ENCODE measurements around the gene CDH4.

CDH4 gene

DNA sequence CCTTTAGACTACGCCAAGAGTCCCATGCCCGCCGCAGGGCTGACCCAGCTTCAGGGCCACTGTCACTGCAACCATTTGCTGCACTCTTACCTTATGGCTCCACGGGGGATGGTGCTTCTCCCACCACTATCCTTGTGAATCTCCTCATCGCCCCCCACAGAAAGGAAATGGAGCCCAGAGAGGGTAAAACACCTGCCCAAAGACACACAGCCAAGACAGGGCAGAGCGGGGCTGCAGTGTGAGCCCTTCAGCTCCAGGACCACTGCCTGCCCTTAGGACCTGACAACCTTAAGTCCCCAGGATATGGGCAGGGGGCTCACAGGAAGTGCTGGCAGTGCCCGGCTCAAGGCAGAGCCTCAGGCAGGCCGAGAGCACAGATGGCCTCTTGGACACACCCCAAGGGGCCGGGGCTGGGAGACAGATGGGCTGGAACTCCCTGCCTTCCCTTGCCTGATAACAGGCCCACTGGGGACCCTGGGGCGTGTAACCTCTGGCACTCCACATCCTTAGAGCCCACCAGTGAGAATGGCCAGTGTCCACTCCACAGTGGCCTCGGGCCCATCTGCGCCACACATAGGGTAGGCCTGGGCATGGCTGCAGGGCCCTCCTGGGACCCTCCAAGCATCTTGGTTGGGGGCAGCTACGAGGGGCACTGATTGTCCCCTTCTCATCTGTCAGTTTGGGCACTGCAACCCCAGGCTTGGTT is 548.5 kb downstream of the CDH4 start:
- POLR2A ChIA-PET: no interaction called here
- Histone ChIP-seq H3K27ac (ENCODE audit: extremely low read depth, low read depth, low read length) (no peak overlapping the region), H3K4me1 (ENCODE audit: control insufficient read depth, insufficient read depth, low read length) (no peaks in the 10 kb centered on the region), H3K36me3 (ENCODE audit: control insufficient read depth in 2 of 2, insufficient read depth in 1 of 2, low read length in 2 of 2) (no peaks in the 10 kb centered on the region), H3K9me3 (ENCODE audit: control insufficient read depth, insufficient read depth, low read depth, low read length) (no peaks in the 10 kb centered on the region), H3K4me3 (ENCODE audit: low read depth, low read length) (no peak overlapping the region)
- no peak for TF ChIP-seq EGR2 (tag by site-specific recombination; IDR thresholded peaks at IDR 0.05; ENCODE audit: low read depth)
- TF ChIP-seq, protein P1, sequence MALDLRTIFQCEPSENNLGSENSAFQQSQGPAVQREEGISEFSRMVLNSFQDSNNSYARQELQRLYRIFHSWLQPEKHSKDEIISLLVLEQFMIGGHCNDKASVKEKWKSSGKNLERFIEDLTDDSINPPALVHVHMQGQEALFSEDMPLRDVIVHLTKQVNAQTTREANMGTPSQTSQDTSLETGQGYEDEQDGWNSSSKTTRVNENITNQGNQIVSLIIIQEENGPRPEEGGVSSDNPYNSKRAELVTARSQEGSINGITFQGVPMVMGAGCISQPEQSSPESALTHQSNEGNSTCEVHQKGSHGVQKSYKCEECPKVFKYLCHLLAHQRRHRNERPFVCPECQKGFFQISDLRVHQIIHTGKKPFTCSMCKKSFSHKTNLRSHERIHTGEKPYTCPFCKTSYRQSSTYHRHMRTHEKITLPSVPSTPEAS (tag by site-specific recombination; IDR thresholded peaks at IDR 0.05): no peak
- no peak for TF ChIP-seq GLI2 (tag by site-specific recombination; IDR thresholded peaks at IDR 0.05; ENCODE audit: borderline replicate concordance, low read depth)
- TF ChIP-seq, protein P2, sequence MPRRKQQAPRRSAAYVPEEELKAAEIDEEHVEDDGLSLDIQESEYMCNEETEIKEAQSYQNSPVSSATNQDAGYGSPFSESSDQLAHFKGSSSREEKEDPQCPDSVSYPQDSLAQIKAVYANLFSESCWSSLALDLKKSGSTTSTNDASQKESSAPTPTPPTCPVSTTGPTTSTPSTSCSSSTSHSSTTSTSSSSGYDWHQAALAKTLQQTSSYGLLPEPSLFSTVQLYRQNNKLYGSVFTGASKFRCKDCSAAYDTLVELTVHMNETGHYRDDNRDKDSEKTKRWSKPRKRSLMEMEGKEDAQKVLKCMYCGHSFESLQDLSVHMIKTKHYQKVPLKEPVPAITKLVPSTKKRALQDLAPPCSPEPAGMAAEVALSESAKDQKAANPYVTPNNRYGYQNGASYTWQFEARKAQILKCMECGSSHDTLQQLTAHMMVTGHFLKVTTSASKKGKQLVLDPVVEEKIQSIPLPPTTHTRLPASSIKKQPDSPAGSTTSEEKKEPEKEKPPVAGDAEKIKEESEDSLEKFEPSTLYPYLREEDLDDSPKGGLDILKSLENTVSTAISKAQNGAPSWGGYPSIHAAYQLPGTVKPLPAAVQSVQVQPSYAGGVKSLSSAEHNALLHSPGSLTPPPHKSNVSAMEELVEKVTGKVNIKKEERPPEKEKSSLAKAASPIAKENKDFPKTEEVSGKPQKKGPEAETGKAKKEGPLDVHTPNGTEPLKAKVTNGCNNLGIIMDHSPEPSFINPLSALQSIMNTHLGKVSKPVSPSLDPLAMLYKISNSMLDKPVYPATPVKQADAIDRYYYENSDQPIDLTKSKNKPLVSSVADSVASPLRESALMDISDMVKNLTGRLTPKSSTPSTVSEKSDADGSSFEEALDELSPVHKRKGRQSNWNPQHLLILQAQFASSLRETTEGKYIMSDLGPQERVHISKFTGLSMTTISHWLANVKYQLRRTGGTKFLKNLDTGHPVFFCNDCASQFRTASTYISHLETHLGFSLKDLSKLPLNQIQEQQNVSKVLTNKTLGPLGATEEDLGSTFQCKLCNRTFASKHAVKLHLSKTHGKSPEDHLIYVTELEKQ (tag by site-specific recombination; IDR thresholded peaks at IDR 0.05; ENCODE audit: borderline replicate concordance): no peak
- TF ChIP-seq, protein P3, sequence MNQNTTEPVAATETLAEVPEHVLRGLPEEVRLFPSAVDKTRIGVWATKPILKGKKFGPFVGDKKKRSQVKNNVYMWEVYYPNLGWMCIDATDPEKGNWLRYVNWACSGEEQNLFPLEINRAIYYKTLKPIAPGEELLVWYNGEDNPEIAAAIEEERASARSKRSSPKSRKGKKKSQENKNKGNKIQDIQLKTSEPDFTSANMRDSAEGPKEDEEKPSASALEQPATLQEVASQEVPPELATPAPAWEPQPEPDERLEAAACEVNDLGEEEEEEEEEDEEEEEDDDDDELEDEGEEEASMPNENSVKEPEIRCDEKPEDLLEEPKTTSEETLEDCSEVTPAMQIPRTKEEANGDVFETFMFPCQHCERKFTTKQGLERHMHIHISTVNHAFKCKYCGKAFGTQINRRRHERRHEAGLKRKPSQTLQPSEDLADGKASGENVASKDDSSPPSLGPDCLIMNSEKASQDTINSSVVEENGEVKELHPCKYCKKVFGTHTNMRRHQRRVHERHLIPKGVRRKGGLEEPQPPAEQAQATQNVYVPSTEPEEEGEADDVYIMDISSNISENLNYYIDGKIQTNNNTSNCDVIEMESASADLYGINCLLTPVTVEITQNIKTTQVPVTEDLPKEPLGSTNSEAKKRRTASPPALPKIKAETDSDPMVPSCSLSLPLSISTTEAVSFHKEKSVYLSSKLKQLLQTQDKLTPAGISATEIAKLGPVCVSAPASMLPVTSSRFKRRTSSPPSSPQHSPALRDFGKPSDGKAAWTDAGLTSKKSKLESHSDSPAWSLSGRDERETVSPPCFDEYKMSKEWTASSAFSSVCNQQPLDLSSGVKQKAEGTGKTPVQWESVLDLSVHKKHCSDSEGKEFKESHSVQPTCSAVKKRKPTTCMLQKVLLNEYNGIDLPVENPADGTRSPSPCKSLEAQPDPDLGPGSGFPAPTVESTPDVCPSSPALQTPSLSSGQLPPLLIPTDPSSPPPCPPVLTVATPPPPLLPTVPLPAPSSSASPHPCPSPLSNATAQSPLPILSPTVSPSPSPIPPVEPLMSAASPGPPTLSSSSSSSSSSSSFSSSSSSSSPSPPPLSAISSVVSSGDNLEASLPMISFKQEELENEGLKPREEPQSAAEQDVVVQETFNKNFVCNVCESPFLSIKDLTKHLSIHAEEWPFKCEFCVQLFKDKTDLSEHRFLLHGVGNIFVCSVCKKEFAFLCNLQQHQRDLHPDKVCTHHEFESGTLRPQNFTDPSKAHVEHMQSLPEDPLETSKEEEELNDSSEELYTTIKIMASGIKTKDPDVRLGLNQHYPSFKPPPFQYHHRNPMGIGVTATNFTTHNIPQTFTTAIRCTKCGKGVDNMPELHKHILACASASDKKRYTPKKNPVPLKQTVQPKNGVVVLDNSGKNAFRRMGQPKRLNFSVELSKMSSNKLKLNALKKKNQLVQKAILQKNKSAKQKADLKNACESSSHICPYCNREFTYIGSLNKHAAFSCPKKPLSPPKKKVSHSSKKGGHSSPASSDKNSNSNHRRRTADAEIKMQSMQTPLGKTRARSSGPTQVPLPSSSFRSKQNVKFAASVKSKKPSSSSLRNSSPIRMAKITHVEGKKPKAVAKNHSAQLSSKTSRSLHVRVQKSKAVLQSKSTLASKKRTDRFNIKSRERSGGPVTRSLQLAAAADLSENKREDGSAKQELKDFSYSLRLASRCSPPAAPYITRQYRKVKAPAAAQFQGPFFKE (tag by site-specific recombination; IDR thresholded peaks at IDR 0.05; ENCODE audit: borderline replicate concordance): no peak
- CTCF ChIA-PET: no interaction called here

DNA sequence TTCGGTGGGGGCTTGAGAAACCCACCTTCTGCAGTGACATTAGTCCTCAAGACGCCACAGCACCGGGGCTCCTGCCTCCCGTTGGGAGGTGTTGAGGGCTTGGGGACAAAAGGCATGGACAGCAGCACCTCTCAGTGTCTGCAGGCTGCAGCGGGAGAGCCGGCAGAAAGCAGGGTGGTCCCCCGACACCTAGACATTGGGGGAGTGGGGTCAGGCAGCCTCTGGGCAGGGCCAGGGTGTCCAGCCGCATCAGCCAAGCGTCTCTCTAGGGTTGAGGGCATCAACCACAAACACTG is 549.0 kb downstream of the CDH4 start:
- CTCF ChIA-PET: no interaction called here
- TF ChIP-seq, protein P4, sequence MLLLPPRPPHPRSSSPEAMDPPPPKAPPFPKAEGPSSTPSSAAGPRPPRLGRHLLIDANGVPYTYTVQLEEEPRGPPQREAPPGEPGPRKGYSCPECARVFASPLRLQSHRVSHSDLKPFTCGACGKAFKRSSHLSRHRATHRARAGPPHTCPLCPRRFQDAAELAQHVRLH (tag by site-specific recombination; IDR thresholded peaks at IDR 0.05): no peak
- TF ChIP-seq, protein P2 (tag by site-specific recombination; IDR thresholded peaks at IDR 0.05; ENCODE audit: borderline replicate concordance): no peak
- TF ChIP-seq ZFP3 (tag by site-specific recombination; IDR thresholded peaks at IDR 0.05; ENCODE audit: low read depth) (no peak), ZBTB20 (tag by site-specific recombination; IDR thresholded peaks at IDR 0.05) (no peak), ZSCAN30 (tag by site-specific recombination; IDR thresholded peaks at IDR 0.05) (no peak), ZFP37 (tag by site-specific recombination; IDR thresholded peaks at IDR 0.05) (no peak), ZNF776 (tag by site-specific recombination; IDR thresholded peaks at IDR 0.05; ENCODE audit: borderline replicate concordance) (no peak), ZNF654 (tag by site-specific recombination; IDR thresholded peaks at IDR 0.05; ENCODE audit: low read depth) (no peak)
- TF ChIP-seq, protein P5, sequence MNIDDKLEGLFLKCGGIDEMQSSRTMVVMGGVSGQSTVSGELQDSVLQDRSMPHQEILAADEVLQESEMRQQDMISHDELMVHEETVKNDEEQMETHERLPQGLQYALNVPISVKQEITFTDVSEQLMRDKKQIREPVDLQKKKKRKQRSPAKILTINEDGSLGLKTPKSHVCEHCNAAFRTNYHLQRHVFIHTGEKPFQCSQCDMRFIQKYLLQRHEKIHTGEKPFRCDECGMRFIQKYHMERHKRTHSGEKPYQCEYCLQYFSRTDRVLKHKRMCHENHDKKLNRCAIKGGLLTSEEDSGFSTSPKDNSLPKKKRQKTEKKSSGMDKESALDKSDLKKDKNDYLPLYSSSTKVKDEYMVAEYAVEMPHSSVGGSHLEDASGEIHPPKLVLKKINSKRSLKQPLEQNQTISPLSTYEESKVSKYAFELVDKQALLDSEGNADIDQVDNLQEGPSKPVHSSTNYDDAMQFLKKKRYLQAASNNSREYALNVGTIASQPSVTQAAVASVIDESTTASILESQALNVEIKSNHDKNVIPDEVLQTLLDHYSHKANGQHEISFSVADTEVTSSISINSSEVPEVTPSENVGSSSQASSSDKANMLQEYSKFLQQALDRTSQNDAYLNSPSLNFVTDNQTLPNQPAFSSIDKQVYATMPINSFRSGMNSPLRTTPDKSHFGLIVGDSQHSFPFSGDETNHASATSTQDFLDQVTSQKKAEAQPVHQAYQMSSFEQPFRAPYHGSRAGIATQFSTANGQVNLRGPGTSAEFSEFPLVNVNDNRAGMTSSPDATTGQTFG (tag by site-specific recombination; IDR thresholded peaks at IDR 0.05; ENCODE audit: borderline replicate concordance): no peak
- Histone ChIP-seq H3K4me3 (ENCODE audit: low read depth, low read length) (no peak overlapping the region), H3K9me3 (ENCODE audit: control insufficient read depth, insufficient read depth, low read depth, low read length) (no peaks in the 10 kb centered on the region), H3K27ac (ENCODE audit: extremely low read depth, low read depth, low read length) (no peak overlapping the region), H3K4me1 (ENCODE audit: control insufficient read depth, insufficient read depth, low read length) (no peaks in the 10 kb centered on the region), H3K36me3 (ENCODE audit: control insufficient read depth in 2 of 2, insufficient read depth in 1 of 2, low read length in 2 of 2) (no peaks in the 10 kb centered on the region)
- POLR2A ChIA-PET: no interaction called here
